Measurements from ENCODE around the gene PRKAB1.
A peak's percentile ranks its signal among the peaks of the same experiment; 100 is the strongest.

PRKAB1 gene

GRCh38 chr12:119661882-119662281 lies 6.1 kb upstream of the PRKAB1 start:
- no peak for DNase-seq (ENCODE audit: low read depth)

- no peak for DNase-seq (ENCODE audit: low read depth)
Measured at GRCh38 chr12:119664642-119665041, 3.3 kb upstream of the PRKAB1 start.

GRCh38 chr12:119665164-119665929 lies 2.6 kb upstream of the PRKAB1 start:
- no peak for DNase-seq (ENCODE audit: low read depth)

- no peak for DNase-seq (ENCODE audit: low read depth)
Measured at GRCh38 chr12:119666226-119666795, 1.6 kb upstream of the PRKAB1 start.

DNA sequence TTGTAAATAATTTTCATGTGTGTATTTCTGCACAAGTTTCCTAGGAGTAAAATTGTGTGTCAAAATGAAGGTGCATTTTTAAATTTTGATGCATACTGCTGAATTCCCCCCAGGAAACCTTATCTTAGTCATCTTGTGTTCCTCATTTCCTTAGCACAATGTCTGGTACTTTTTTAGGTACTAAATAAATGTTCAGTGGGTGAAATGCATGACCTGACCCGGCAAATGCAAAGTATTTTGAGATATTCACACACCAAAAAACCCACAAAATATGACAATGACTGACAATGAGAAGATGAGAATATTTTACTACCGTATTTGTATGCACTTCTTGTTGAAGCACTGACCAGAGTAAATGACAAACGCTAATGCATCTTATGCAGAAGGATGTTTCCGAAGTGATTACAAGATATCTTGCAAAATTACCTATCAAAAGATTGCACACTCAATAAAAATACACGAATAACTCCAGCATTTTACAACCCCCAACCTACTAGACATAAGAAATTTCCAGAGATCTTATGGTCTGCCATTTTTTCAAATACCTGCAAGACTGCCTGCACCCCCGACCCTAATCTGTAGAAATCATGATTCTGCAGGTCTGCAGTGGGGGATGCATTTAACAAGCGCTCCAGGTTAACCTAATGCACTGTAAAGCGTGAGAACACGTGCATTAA lies 895 bp upstream of the PRKAB1 start:
- no peak for DNase-seq (ENCODE audit: low read depth)

DNA sequence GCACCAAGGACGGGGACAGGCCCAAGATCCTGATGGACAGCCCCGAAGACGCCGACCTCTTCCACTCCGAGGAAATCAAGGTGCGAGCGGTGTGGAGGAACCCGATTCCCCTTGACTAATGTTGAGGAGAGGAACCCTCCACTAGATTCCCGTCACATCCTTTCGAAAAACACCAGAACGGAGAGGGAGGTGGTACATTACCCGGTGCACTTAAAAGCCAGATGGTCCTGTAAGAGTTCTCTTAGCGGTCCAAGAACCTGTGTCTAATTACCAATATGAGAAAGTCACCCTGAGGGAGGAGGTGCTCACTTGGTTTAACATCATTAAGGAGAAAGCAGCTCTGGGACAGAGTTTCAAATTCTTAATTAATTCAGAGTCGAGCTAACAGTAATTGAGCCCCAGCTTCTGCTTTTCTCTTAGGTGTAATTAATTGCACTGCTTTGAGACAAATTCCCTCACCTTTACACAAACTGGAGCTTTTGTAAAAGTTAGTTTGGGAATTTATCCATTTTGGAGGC lies 450 bp downstream of the PRKAB1 start:
- peak; percentile 5 for DNase-seq (ENCODE audit: low read depth)

DNA sequence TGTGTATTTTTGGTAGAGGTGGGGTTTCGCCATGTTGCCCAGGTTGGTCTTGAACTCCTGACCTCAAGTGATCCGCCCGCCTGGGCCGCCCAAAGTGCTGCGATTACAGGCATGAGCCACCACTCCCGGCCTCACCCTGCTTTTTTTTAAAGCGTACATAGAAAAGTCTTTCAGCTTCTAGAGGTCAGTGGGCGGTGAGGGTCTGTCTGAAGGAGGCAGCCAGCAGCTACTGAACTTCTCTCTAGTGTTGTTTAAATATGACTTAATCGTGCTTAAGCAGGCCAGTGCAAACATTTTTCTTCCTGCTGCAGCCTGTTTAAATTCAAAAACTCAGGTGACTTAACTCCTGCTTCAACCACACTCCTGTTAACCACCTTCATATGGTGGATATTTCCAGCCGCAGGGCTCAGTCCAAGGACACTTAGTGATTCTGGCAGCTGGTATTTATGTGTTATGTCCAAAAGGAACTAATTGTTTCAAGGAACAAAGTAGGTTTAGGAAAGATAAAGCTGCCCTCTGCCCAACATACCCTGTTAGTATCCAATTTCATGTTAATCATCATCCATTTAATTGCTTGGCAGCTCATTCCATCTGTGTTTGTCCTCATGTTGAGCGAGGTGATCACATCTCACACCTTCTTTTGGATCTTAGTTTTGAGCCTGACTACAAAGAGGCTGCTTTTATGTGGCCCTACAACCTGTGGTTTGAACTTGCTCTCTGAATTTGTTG lies 2.0 kb downstream of the PRKAB1 start:
- DNase-seq (ENCODE audit: low read depth), result no peak

GRCh38 chr12:119671070-119671469 lies 3.1 kb downstream of the PRKAB1 start:
- DNase-seq (ENCODE audit: low read depth), result no peak

GRCh38 chr12:119672194-119672593 lies 4.3 kb downstream of the PRKAB1 start:
- DNase-seq (ENCODE audit: low read depth), result no peak

DNA sequence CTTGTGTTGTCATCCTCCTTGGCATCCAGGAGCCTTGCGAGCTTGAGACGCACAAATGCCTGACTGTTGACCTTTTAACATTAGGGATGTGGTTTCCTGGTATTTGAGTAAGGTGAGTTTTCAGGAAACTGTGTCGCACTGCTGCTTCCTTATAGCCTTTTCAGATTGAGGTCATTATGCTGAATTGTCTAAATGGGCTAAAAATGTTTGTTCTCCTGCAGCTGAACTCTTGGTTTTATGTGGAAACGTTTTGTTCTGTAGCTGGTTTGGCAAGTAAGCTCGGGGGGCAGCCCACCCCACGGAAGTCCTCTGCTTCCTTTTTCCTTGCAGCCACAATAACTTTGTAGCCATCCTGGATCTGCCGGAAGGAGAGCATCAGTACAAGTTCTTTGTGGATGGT lies 5.7 kb downstream of the PRKAB1 start:
- no peak for DNase-seq (ENCODE audit: low read depth)

- DNase-seq (ENCODE audit: low read depth), result no peak
Measured at GRCh38 chr12:119674560-119674959, 6.6 kb downstream of the PRKAB1 start.

DNA sequence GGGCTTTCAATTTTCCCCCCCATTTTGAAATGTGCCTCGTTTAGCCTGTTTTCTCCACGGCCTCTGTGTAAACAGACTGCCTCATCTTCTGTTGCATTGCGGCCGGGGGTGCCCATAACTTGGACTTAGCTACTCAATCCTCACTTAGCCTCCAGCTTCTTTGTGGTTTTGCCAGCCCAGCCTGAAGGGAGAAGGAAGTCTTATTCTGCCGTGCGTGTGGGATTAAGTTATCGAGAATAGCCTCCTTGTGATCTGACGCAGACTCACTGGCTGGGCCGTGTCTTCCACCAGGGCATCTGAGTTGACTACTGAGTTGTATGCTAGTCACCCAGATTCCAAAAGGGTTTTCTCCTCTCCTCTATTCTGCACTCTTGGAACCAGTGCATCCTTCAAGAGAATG lies 8.1 kb downstream of the PRKAB1 start:
- no peak for DNase-seq (ENCODE audit: low read depth)

DNA sequence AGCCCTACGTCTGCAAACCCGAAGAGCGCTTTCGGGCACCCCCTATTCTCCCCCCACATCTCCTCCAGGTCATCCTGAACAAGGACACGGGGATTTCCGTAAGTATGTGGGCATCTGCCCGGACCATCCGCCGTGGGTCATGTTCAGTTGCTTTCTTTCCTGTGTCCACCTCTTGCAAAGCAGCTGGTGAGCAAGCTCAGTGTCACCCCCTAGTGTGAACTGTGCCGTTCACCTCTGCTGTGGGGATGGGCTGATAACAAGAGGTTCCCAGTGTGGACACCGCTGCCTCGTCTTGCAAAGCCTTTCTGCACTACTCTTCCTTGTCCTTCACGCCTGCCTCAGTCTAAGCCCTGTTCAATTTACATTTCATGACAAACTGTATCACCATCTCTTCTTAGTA lies 8.6 kb downstream of the PRKAB1 start:
- DNase-seq (ENCODE audit: low read depth), result no peak

- DNase-seq (ENCODE audit: low read depth), result no peak
Measured at GRCh38 chr12:119678459-119678858, 10.5 kb downstream of the PRKAB1 start.

DNA sequence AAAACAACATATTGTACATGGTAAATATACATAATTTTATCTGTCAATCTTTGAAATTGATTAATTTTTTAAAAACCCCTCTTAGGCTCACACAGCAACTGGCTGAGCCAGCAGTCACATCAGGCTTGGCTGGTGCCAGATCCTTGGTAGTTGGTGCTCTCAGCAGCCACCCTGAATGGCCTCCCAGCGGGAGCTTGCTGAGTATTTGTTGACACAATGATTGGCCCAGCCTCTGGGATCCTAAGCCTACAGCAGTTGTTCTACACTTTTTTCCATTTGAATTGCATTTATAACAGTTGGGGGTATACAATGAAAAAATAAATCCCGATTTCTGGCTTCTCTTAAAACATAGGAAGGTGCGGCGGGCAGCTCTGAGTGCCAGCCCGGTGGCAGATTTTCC lies 11.1 kb downstream of the PRKAB1 start:
- DNase-seq (ENCODE audit: low read depth), result no peak

DNA sequence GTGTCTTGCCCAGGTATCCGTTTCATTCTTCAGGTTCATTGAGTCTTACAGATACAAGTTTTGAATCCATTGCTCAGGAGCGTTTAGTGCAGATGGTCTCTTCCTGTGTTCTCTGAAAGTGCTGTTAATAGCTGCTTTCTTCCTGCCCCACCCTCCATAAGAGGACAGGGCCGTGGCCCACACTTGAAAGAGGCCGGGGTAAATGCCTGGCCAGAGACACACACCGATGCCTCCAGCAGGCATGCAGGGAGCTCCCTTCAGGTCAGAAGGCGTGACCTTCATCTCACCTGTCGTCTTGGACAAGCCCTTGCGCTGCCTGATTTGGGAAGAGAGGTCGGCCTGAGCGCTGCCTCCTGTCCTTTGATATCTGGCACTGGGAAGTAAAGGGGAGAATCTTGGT lies 11.6 kb downstream of the PRKAB1 start:
- no peak for DNase-seq (ENCODE audit: low read depth)

GRCh38 chr12:119681111-119681510 lies 13.2 kb downstream of the PRKAB1 start:
- no peak for DNase-seq (ENCODE audit: low read depth)

GRCh38 chr12:119681728-119682638 lies 14.1 kb downstream of the PRKAB1 start:
- DNase-seq (ENCODE audit: low read depth), result no peak

DNA sequence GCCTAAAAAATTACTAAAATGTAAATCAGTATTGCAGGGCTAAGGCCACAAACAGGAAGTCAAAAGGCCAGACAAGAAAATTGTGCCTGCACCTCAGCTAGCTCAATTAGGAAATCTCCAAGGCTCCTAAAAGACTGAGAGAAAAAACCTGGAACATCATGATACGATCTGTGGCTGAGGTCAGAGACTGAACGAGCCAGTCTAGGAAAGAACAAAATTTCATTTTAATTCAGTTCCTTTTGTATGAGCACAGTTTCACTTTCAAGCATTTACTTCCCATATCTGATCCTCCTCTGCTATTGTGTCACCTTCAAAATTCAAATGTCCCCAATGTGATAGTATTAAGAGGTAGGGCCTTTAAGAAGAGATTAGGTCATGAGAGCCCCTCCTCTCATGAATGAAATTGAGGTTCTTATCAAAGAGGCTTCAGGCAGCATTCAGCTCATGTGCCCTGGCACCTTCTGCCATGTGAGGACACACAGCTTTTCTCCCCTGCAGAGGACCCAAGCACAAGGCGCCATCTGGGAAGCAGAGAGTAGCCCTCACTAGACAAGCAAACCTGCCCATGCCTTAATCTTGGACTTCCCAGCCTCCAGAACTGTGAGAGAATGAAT lies 14.8 kb downstream of the PRKAB1 start:
- no peak for DNase-seq (ENCODE audit: low read depth)

GRCh38 chr12:119683413-119683812 lies 15.5 kb downstream of the PRKAB1 start:
- DNase-seq (ENCODE audit: low read depth), result no peak

DNA sequence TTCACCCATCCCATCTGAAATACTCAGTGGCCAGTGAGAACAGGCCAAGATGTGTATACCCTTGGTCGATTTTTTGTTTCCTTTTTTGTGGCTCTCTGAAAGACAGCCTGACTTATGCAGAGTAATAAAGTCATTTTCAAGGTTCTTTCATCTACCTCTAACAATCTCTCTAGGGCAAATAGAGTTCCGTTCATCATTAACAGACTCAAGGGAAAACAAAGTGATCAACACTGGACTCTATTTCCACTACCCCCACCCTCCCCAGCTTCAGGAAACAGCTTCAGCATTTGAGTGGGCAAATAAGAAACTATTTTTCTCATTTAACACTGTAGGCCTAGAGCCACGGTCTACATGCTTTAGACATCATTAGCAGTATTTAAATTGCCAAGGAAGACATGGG lies 15.9 kb downstream of the PRKAB1 start:
- no peak for DNase-seq (ENCODE audit: low read depth)

All from stimulated activated CD8-positive, alpha-beta memory T cell treated with anti-CD3 and anti-CD28 coated beads, Interleukin-12 subunit alpha, Interleukin-12 subunit beta, amount 100 ng/mL, for 1 hour (primary cell).